BE2C (cell line): ENCODE measurements around the gene FAM217B.

ENCODE experiments used
- DNase-seq: peaks from one replicate; pipeline ENCODE4 v3.0.0-alpha.2; 2020
- H3K27me3 ChIP-seq: fragments of 250-450 bp; sonication (Bioruptor Pico); 2 replicates; pipeline ENCODE4 v1.5.1; 2020; ENCODE audit warnings: mild to moderate bottlenecking
- H3K36me3 ChIP-seq: fragments of 250-450 bp; sonication (Bioruptor Pico); 2 replicates; pipeline ENCODE4 v1.5.1; 2020; ENCODE audit warnings: mild to moderate bottlenecking
- H3K4me1 ChIP-seq: fragments of 250-450 bp; sonication (Bioruptor Pico); 2 replicates; pipeline ENCODE4 v1.5.1; 2020
- H3K4me3 ChIP-seq: 2 replicates; pipeline ENCODE4 v1.5.1; 2011; ENCODE audit warnings: low read depth, low read length
- H3K9me3 ChIP-seq: fragments of 250-450 bp; sonication (Bioruptor Pico); 2 replicates; pipeline ENCODE4 v1.5.1; 2020
- TF ChIP-seq, protein P1 (sequence below): IDR thresholded peaks from 2 replicates; pipeline ENCODE4 v1.5.1; 2012; ENCODE audit warnings: mild to moderate bottlenecking, low read depth, low read length

FAM217B gene

DNA sequence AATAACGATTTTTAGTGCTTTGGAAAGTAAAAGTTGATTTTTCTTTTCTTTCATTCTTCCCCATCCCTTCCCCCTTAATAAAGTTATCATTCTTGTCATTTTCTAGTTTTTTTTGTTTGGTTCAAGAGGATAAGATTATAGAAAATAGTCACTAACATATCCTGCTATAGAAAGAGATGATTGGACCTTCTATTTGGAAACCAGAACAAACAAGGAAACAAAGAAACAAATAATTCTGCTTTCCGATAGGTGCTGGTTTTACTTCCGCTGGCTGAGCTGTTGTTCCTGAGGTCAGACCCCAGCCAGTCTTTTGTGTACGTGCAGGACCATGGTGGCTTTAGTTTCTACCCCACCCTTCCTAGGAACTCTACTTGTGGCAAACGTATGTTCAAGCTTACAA is 17.9 kb downstream of the FAM217B start, which contains the start of gene CDH26:
TSS of gene CDH26 (plus strand) at position 301 of the 400 bp plus-strand sequence. CDS start 304 bp downstream, outside the sequence.
- Histone ChIP-seq H3K36me3 (no peaks in the 10 kb centered on the region), H3K4me3 (no peak within 1 kb of the TSS), H3K4me1 (no peaks in the 10 kb centered on the region), H3K9me3 (no peaks in the 10 kb centered on the region), H3K27me3 (peaks cover 3% of the 10 kb centered on the region)
- TF ChIP-seq, protein P1, sequence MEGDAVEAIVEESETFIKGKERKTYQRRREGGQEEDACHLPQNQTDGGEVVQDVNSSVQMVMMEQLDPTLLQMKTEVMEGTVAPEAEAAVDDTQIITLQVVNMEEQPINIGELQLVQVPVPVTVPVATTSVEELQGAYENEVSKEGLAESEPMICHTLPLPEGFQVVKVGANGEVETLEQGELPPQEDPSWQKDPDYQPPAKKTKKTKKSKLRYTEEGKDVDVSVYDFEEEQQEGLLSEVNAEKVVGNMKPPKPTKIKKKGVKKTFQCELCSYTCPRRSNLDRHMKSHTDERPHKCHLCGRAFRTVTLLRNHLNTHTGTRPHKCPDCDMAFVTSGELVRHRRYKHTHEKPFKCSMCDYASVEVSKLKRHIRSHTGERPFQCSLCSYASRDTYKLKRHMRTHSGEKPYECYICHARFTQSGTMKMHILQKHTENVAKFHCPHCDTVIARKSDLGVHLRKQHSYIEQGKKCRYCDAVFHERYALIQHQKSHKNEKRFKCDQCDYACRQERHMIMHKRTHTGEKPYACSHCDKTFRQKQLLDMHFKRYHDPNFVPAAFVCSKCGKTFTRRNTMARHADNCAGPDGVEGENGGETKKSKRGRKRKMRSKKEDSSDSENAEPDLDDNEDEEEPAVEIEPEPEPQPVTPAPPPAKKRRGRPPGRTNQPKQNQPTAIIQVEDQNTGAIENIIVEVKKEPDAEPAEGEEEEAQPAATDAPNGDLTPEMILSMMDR, result no peak
- no peak for DNase-seq

- TF ChIP-seq, protein P1, result no peak
- peaks cover 3% of the 10 kb centered on the region for H3K27me3 ChIP-seq
- no peaks in the 10 kb centered on the region for H3K4me1 ChIP-seq
- H3K4me3 ChIP-seq, result no peak overlapping the region
- no peaks in the 10 kb centered on the region for H3K9me3 ChIP-seq
- no peaks in the 10 kb centered on the region for H3K36me3 ChIP-seq
- DNase-seq, result no peak
These were observed 18.4 kb downstream of the FAM217B start for GRCh38 chr20:59958626-59959025.

DNA sequence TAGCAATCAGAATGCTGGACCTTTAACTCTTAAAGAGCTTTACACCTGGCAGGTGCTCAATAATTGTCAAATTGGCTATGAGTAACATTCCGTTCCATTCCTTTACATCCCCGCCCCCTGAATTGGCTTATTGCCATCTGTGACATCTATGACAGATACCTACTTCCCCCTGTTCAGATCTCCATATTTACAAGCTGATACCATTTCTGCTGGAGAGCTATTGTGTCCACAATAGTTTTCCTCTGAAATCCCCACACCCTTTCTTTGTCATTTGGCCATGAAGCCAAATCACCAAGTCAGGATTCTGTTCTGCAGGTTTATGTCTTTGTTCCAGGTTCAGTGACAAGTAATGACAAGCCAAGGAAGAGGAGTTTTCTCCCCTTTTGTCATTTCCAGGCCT is 21.2 kb downstream of the FAM217B start:
- Histone ChIP-seq H3K27me3 (peaks cover 6% of the 10 kb centered on the region), H3K4me3 (no peak overlapping the region), H3K9me3 (no peaks in the 10 kb centered on the region), H3K36me3 (no peaks in the 10 kb centered on the region), H3K4me1 (no peaks in the 10 kb centered on the region)
- DNase-seq, result no peak
- TF ChIP-seq, protein P1, result no peak

GRCh38 chr20:59962155-59962554 is 22.0 kb downstream of the FAM217B start:
- Histone ChIP-seq H3K27me3 (peaks cover 6% of the 10 kb centered on the region), H3K4me1 (no peaks in the 10 kb centered on the region), H3K4me3 (no peak overlapping the region), H3K36me3 (no peaks in the 10 kb centered on the region), H3K9me3 (no peaks in the 10 kb centered on the region)
- TF ChIP-seq, protein P1, result no peak
- no peak for DNase-seq

DNA sequence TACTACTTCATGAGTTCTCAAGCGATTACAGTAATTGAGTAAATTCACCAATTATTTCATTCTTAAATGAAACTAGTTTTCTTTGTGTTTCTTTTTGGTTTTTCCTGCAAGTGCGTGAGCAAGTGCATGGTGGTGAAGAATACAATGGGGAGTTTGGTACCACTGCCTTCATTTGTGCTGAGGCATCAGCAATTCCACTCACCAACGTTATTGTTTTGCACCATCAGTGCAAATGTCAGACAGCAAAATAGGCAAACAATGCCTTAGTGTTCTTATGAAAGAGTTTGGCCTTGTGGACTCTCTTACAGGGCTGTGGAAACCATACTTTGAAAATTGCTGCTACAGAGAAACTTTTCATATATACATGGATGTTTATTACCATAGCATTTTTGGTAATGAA is 26.2 kb downstream of the FAM217B start:
- TF ChIP-seq, protein P1, result no peak
- Histone ChIP-seq H3K27me3 (peaks cover 6% of the 10 kb centered on the region; the same call in 1 of the 2 replicates), H3K4me3 (no peak overlapping the region), H3K4me1 (no peaks in the 10 kb centered on the region), H3K9me3 (no peaks in the 10 kb centered on the region), H3K36me3 (no peaks in the 10 kb centered on the region)
- DNase-seq, result no peak

- TF ChIP-seq, protein P1, result no peak
- Histone ChIP-seq H3K9me3 (no peaks in the 10 kb centered on the region), H3K4me3 (no peak overlapping the region), H3K27me3 (no peaks in the 10 kb centered on the region), H3K36me3 (no peaks in the 10 kb centered on the region), H3K4me1 (no peaks in the 10 kb centered on the region)
- DNase-seq, result no peak
These were observed 31.2 kb downstream of the FAM217B start for GRCh38 chr20:59971428-59971827.
